Measurements from ENCODE around the gene PGLYRP3. TPM values are rescaled to one million over a fixed set of nuclear protein-coding genes. Genes with fewer than 3 reads are reported as not detected.

PGLYRP3 gene
- total and polyA plus RNA-seq, 9 of the 15 experiments (the other 6 are each of a cell fraction or from before 2014, with no cell fraction given), result not detected

DNA sequence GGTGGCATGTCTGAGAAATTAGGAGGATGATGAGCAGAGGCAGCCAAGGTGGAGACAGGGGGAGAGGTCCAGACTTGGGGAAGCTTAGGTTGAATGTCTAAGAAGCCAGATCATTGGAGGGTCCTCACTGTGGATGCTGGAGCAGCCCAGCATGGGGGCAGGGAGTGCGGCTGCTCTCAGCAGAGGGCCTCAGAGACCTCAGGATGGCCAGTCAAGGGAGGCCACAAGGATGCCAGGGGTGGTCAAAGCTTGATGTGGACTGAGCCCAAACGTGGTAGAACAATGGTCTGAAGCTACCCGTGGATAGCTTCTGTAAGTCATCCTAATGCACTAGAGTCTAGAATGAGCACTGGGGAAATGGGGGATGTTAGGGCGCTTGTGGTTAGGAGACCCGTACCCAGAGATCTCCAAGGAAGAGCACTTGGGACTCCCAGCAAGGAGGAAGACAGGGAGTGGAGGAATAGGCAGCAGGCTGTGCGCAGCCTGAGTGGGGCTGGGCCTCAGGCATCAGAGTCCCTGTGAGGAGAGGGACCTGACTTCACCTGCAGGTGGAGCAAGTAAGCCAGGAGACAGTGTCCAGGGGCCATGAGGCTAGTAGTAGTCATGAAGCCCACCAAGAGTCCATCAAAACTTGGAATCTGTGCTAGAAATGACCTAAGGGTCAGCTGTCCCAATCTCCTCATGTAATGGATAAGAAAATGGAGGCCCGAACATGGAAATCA is 40.6 kb upstream of the PGLYRP3 start:
- Histone ChIP-seq H3K4me1 (replicated peaks in 1 of 2; ENCODE audit: control insufficient read depth in 2 of 2, insufficient read depth in 2 of 2, low read length in 2 of 2) (peaks cover 0 to 3% of the 10 kb centered on the region in 2 experiments; a peak in 1 of 5 replicates), H3K27me3 (ENCODE audit: control insufficient read depth in 2 of 2, insufficient read depth in 2 of 2, low read length in 2 of 2) (peaks cover 7 to 39% of the 10 kb centered on the region in 2 experiments; a peak in 4 of 5 replicates), H3K36me3 (ENCODE audit: control insufficient read depth, insufficient read depth, low read length) (no peaks in the 10 kb centered on the region), H2AFZ (ENCODE audit: low read depth, low read length) (no peak overlapping the region), H3K9me1 (ENCODE audit: control insufficient read depth, insufficient read depth, low read length) (no peaks in the 10 kb centered on the region), H3K79me2 (ENCODE audit: control insufficient read depth, insufficient read depth, low read length) (no peaks in the 10 kb centered on the region), H3K9me3 (replicated peaks; ENCODE audit: control insufficient read depth, insufficient read depth, low read depth, low read length) (no peaks in the 10 kb centered on the region), H3K27ac (ENCODE audit: extremely low read depth, low read depth, low read length) (no peak overlapping the region), H3K4me2 (ENCODE audit: insufficient read depth, low read length) (no peak overlapping the region), H3K4me3 (no peak overlapping the region), H3K9ac (ENCODE audit: insufficient read depth in 1 of 2, low read depth in 2 of 2, low read length in 2 of 2) (no peak overlapping the region), H4K20me1 (replicated peaks; ENCODE audit: control insufficient read depth, insufficient read depth, low read length) (peaks cover 3% of the 10 kb centered on the region; the same call in 1 of the 2 replicates)
- FAIRE-seq (peak; percentile 74), ATAC-seq (peak; percentile 78), DNase-seq (ENCODE audit: extremely low read depth in 1 of 4, low spot score in 3 of 4) (peak; percentile 39 to 69 (median 52))
- 17% methylated on average over 7 of the region's 7 CpGs for WGBS (ENCODE audit: insufficient coverage, low coverage, missing lambda C conversion rate)
- POLR2A ChIA-PET, result interaction anchor here (0.6 to 2.0 kb wide), 3 partner anchors 10 to 985 kb away, joined by 3 to 6 read pairs (median 3); no protein-coding TSS in a partner anchor
- CTCF ChIA-PET (ENCODE audit: low intra/inter-chr PET ratio), result interaction anchor here (0.6 to 3.1 kb wide), 5 partner anchors 41 to 1059 kb away, joined by 3 to 48 read pairs (median 3); partner anchors contain the start of gene PGLYRP3
- no TSS peak for BruUV-seq (replicated peaks)
- in situ Hi-C loops (cut with MboI) (loop anchor here (5.0 to 10.0 kb wide), 2 partner anchors 154 to 401 kb away; no protein-coding TSS in a partner anchor), intact Hi-C loops (cut with micrococcal nuclease) (loop anchor here (2.0 to 10.0 kb wide), 3 partner anchors 215 to 631 kb away; partner anchors contain the start of gene RAB13)
- peak; percentile 58 to 62 (median 62); a peak in 5 of 6 replicates for TF ChIP-seq CTCF (IDR thresholded peaks at IDR 0.05 in 2 of 3, conservative IDR thresholded peaks at IDR 0.05 in 1 of 3; ENCODE audit: insufficient read depth in 2 of 3, low read depth in 1 of 3, low read length in 3 of 3)
- 0 out of 2 replicates have a peak, but pooled peaks have one; percentile 22 for TF ChIP-seq RB1 (IDR thresholded peaks at IDR 0.05; ENCODE audit: low read depth)
- TF ChIP-seq NRF1 (conservative IDR thresholded peaks at IDR 0.05 in 1 of 2, IDR thresholded peaks at IDR 0.05 in 1 of 2), result peak in 1 of 2 experiments; percentile 40; a peak in 2 of 4 replicates
- TF ChIP-seq SMC3 (conservative IDR thresholded peaks at IDR 0.05; ENCODE audit: insufficient read depth, low read depth, low read length), result peak; percentile 42; the same call in 1 of the 2 replicates
- TF ChIP-seq, protein P1, sequence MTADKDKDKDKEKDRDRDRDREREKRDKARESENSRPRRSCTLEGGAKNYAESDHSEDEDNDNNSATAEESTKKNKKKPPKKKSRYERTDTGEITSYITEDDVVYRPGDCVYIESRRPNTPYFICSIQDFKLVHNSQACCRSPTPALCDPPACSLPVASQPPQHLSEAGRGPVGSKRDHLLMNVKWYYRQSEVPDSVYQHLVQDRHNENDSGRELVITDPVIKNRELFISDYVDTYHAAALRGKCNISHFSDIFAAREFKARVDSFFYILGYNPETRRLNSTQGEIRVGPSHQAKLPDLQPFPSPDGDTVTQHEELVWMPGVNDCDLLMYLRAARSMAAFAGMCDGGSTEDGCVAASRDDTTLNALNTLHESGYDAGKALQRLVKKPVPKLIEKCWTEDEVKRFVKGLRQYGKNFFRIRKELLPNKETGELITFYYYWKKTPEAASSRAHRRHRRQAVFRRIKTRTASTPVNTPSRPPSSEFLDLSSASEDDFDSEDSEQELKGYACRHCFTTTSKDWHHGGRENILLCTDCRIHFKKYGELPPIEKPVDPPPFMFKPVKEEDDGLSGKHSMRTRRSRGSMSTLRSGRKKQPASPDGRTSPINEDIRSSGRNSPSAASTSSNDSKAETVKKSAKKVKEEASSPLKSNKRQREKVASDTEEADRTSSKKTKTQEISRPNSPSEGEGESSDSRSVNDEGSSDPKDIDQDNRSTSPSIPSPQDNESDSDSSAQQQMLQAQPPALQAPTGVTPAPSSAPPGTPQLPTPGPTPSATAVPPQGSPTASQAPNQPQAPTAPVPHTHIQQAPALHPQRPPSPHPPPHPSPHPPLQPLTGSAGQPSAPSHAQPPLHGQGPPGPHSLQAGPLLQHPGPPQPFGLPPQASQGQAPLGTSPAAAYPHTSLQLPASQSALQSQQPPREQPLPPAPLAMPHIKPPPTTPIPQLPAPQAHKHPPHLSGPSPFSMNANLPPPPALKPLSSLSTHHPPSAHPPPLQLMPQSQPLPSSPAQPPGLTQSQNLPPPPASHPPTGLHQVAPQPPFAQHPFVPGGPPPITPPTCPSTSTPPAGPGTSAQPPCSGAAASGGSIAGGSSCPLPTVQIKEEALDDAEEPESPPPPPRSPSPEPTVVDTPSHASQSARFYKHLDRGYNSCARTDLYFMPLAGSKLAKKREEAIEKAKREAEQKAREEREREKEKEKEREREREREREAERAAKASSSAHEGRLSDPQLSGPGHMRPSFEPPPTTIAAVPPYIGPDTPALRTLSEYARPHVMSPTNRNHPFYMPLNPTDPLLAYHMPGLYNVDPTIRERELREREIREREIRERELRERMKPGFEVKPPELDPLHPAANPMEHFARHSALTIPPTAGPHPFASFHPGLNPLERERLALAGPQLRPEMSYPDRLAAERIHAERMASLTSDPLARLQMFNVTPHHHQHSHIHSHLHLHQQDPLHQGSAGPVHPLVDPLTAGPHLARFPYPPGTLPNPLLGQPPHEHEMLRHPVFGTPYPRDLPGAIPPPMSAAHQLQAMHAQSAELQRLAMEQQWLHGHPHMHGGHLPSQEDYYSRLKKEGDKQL (CRISPR knock-in tag; IDR thresholded peaks at IDR 0.05; ENCODE audit: borderline replicate concordance), result no peak
- TF ChIP-seq PRDM10 (IDR thresholded peaks at IDR 0.05; ENCODE audit: partially characterized antibody), result no peak
- TF ChIP-seq RAD21 (CRISPR knock-in tag; conservative IDR thresholded peaks at IDR 0.05 in 1 of 2, IDR thresholded peaks at IDR 0.05 in 1 of 2), result peak; percentile 11 to 51; a peak in 2 of 4 replicates

All from K562 (cell line).